Activated T-cell treated with anti-CD3 and anti-CD28 coated beads, Interleukin-2, amount 50 U/mL, for 1 hour (primary cell): ENCODE measurements around the gene ELAVL2.

Experiments used
- DNase-seq: peaks from one replicate; pipeline ENCODE4 v3.0.0-alpha.2; 2020

Gene ELAVL2

DNA sequence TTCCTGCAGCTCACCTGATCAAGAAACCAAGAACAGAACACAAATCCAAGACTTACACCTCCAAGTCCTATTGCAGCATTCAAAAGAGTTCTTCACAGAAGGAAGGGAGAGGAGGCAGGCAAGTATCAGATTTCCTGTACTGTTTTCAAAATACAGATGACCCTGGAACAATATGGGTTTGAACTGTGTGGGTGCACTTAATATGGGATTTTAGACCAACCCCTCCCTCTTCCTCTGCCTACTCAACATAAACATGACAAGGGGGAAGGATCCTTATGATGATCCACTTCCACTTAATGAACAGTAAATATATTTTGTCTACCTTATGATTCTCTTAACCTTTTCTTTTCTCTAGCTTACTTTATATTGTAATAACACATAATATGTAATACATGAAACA lies 104.6 kb downstream of the ELAVL2 start:
- DNase-seq, result no peak

DNA sequence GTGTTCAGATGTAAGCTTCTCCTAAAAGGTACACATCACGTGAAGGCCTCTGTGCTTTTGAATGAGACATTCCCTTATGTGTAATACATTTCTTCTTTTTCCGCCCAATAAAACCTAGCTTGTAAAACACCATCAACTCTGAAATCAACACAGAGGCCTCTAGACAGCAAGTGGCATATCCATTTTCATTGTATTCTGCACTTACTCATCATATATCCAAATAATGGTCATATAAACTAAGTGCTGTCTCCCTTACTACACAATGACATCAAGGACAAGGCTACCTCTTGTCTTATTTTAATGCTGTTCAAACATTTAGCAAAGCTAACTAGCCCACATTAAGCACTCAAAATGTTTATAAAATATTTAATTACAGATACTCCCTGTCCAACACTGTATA lies 108.5 kb downstream of the ELAVL2 start:
- no peak for DNase-seq

GRCh38 chr9:23707249-23707648 lies 118.8 kb downstream of the ELAVL2 start:
- DNase-seq, result no peak

DNA sequence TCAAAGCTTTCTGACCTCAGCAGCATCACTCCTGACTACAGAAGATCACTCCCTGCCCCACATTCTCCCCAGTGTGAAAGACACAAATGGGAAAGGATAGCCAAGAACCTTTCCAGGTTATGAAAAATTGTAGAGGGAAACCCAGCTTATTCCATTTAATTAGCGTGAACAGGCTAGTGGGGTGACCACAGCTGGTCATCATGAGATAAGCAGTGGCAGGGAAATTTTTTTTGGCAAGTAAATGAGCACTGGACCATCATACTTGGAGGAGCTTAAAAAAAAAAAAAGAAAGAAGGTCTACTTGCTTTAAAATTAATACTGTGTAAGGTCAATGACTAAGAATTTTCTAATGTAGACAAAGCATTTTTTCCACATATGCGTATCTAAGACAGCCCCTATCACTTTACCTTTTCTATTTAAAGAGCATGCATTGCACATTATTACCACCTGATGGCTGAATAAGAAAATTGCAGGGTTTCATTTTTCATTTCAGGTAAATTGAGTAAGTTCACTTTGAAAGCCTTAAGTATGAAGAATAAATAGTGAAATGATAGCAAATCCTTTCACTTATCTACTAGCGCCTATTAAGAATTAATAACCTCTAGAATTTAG lies 123.6 kb downstream of the ELAVL2 start:
- no peak for DNase-seq

DNA sequence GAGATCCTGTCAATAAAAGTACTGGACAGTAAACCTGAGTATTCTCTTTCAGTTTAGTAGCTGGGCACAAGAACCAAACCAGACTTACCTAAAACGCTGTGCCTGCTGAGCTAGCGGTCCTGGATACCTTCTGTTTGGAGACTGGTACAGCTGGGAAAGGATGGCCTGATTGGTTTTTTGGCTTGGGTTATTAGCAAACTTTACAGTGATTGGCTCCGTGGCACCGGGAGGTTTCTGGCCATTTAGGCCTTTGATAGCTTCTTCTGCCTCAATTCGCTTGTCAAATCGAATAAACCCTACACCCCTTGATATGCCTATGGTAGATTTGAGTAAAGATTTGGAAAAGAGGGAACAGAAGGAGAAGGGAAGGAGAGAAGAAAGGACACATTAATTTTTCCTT lies 124.7 kb downstream of the ELAVL2 start:
- DNase-seq, result no peak

DNA sequence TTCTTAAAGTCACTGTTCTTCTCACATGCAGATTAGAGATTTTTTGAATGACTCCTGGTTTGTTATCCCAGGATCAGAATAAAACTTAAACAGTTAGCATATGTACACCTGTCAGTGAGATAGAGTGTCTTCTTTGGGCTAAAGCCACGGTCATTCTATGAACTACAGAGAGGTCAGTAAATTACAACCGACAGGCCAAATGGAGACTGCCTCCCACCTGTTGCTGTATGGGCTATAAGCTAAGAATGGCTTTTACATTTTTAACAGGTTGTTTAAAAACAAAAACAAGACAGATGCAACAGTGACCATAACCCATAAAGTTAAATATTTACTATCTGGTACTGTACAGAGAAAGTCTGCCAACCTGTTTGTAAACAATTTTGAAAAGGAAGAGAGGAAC lies 125.7 kb downstream of the ELAVL2 start:
- DNase-seq, result no peak

DNA sequence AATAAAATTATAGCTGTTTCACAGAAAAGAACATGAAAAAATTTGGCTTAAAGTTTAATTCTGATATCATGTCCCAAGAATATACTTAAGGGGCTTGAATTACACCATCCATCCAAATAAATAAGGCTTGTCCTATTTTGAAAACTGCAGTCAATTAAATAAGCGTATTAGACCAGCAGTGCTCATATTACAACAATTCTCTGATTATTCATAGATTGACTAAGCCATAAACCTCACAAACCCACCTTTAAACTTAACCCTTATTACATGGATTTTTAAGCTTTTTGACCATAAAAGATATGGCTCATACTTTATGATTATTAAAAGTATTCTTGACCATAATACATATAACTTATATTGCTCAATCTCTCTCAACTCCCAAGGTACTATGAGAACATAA lies 127.9 kb downstream of the ELAVL2 start:
- DNase-seq, result no peak

DNA sequence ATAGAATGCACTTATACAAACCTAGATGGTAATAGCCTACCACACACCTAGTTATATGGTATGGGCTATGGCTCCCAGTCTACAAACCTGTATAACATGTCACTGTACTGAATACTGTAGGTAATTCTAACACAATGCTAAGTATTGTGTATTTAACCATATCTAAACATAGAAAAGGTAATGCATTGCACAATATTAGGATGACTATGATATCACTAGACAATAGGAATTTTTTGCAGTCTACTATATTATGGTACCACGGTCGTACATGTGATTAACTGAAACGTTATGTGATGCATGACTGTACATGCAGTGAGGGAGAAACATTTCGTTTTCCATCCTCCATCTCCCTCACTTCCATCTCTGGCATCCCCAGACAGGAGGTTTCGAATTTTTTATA lies 130.5 kb downstream of the ELAVL2 start:
- DNase-seq, result no peak

DNA sequence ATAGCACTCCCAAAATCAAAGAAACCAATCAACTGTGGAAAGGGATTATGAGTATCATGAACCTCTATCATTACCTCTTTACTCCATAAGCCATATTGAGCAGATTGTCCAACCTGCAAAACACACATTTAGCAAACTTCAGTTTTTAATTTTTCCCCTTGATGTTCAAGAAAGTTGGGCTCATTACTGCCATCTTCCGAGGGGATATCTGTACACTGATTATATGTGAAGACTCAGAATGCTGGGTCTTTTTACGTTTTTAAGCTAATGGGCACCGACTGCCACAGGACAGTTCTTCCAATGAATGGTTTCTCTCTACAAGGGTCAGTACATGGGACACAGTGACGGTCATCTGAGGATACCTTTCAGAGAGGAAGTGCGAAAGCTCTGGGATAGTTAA lies 132.7 kb downstream of the ELAVL2 start:
- no peak for DNase-seq

GRCh38 chr9:23686896-23687295 lies 139.1 kb downstream of the ELAVL2 start:
- no peak for DNase-seq

- no peak for DNase-seq
These were observed 139.8 kb downstream of the ELAVL2 start for GRCh38 chr9:23686257-23686656.

- no peak for DNase-seq
These were observed 142.4 kb downstream of the ELAVL2 start for GRCh38 chr9:23683611-23684061.

DNA sequence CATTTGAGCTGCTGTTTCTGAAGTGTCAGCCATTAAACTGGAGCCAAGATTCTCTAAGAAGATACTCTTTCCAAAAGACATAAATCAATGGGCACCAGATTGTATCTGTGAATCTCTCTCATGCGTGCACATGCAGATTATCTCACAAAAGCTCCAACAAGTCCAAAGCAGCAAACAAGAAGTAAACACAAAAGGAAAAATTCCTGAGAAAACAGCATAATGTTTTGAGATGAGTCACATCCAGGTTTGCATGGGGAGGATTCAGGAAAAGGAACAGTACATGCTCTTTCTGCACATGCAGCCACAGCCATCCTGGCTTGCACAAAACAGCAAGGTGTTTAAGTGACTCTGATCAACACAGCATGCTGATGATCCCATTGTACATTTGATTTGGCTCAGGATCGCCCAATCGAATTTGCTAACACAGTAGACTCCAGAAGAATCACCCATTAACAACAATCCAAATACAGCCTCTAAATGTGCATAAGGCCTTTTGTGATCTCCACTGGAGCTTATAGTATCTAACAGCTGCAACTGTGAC lies 143.1 kb downstream of the ELAVL2 start:
- no peak for DNase-seq

- no peak for DNase-seq
These were observed 143.7 kb downstream of the ELAVL2 start for GRCh38 chr9:23682352-23682751.

DNA sequence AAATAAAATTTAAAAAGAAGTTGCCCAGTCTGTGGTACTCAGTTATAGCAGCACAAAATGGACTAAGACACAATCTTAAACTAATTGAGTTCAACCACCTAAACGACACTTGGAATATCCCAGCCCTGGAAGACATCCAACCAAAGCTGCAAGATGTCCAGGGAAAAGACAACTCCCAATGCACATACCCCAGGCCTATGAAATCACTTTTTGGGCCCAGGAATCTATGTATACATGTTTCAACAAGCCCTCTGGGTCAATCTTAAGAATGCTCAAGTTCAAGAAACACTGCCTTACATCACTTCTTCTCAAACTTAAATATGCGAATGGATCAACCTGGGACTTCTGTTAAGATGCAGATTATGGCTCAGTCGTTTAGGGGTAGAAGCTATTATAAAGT lies 148.6 kb downstream of the ELAVL2 start:
- DNase-seq, result no peak

DNA sequence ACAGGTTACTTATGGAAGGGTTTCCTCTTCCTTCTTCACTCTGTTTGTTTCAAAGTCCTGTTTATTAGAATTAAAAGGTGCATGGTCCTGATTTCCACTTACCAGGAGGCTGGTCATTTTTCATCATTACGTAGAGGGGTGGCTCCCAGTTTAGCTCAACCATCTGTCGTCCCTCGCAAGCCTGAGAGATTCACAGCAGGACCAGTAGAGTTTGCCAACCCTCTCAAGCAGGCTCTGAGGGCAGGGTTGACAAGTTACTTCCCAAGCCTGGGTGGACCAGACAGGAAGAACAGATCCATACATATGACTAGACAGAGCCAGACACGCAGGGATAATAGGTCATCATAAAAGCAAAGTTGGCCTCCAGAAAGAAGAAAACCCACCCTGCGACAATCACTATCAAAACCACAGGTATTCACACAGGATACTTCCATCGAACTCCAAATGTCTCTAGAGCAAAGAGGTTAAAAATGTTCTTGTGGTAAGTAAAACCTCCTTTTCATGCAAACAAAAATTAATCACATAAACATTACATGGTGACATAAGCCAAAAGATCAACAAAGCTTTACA lies 151.9 kb downstream of the ELAVL2 start:
- DNase-seq, result no peak

GRCh38 chr9:23672151-23672550 lies 153.9 kb downstream of the ELAVL2 start:
- DNase-seq, result no peak

- DNase-seq, result no peak
These were observed 156.3 kb downstream of the ELAVL2 start for GRCh38 chr9:23669776-23670175.

DNA sequence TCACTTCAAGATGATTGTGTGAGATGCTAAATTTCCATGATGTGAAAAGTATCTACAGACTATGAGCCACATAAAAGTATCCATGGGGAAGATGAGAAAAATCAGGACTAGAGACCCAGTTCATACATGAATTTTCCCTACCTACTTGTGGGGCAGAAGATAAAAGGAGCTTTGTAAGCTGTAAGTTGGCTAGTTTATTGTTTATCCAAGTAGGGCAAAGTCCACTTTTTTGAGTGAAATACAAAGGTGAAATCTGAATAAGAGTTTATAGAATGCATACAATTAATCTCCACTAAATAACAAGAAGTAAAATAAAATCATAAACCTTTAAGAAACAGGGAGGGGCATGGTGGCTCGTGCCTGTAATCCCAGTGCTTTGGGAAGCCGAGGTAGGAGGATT lies 160.4 kb downstream of the ELAVL2 start:
- no peak for DNase-seq

DNA sequence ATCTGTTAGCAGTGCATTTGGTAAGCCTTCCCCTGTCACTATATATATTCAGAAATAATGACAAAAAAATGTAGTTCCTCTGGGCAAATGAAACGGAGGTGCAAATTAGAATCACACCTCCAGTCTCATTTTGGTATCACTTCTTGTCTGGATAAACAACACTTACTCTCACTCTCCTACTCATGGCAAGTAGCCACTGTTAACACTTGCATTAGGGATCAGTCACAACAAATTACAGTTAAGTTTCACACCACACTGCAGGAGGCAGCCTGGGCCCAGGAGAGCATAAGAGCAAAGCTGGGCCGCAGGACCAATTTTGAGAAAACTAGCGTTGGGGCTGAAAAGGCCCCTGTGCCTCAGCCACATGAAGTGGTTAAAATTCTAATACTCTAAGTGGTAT lies 161.0 kb downstream of the ELAVL2 start:
- DNase-seq, result no peak

- no peak for DNase-seq
These were observed 162.1 kb downstream of the ELAVL2 start for GRCh38 chr9:23663946-23664345.

DNA sequence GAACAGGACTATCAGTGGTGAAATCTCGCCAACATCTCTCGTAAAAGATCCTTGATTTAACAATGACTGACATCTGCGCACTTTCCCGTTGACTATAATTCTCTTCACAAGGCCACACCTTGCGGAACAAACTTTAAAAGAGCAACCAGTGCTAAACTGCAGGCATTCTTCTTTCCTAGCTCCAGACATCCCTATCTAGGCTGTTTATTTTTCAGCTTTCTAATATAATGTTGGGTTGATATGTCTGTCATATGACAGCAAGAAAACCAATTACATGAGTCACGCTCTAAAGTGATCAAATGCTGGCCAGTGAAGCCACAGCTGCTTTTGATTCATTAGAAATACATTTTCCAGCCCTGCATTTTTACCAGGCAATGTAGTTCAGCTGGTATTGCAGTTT lies 162.5 kb downstream of the ELAVL2 start:
- no peak for DNase-seq

DNA sequence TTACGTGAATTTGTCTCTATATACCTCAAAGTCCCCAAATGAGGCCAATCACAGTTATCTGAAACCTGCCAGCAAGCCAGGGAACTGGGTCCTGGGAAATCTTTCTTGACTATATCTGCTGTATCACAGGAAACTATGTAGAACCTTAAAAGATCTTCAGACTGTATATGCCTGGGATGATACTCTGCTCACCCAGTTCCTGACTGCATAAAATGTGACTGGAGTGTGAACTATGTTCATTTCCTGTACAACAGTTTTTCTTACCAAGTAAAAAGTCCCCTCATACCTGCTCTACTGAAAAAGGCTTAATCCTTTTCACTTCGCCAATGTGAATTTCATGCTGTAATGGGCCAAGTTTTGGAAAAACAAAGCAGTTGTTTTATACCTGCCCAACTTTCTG lies 162.9 kb downstream of the ELAVL2 start:
- DNase-seq, result no peak

DNA sequence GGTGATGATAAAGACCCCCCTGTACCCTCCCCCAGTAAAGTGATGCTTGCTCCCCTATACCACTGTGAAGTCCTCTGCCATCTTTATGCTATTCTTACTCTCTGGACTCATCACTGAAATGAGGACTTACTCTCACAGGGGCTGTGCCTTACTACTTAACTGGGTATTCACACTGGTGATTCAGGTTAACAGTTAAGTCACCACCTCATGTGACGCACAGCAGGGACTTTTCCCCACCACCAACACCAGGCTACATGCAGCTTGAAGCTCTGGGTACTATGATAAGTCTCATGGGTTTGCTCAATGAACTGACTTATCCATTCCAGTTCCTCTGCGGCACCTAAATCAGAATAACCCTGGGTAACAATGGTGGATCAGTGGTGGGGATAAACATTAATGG lies 163.7 kb downstream of the ELAVL2 start:
- no peak for DNase-seq
